HG02840 (cell line): ENCODE results near the gene SH2D3A.
"Not testable (repeated sequence)": the region's sequence is repeated elsewhere in the genome, so short reads cannot be mapped to it uniquely, and the experiment has no call there.

ENCODE experiments used
- ATAC-seq: cut with Tn5 transposase; IDR thresholded peaks from one replicate; pipeline ENCODE4 v1.9.1; 2021; ENCODE audit warnings: mild to moderate bottlenecking, moderate library complexity, moderate number of reproducible peaks; ENCODE audit not compliant: unreplicated experiment, low FRiP score

Gene SH2D3A

GRCh38 chr19:6710273-6711077 is 56.8 kb downstream of the SH2D3A start:
- ATAC-seq: no peak

- no peak for ATAC-seq
Observed at GRCh38 chr19:6709549-6709948, 57.7 kb downstream of the SH2D3A start.

GRCh38 chr19:6708913-6709312 is 58.3 kb downstream of the SH2D3A start:
- ATAC-seq: not testable (repeated sequence)

- no peak for ATAC-seq
Observed at GRCh38 chr19:6708346-6708745, 58.9 kb downstream of the SH2D3A start.

- no peak for ATAC-seq
Observed at GRCh38 chr19:6707658-6708018, 59.6 kb downstream of the SH2D3A start.

GRCh38 chr19:6707011-6707657 is 60.1 kb downstream of the SH2D3A start:
- no peak for ATAC-seq

- no peak for ATAC-seq
Observed at GRCh38 chr19:6706633-6706958, 60.6 kb downstream of the SH2D3A start.

- no peak for ATAC-seq
Observed at GRCh38 chr19:6705931-6706632, 61.2 kb downstream of the SH2D3A start.
